K562 (cell line): ENCODE results near the gene SLC44A1.

Experiments
- ATF7 ChIP-seq: fragments of 450-650 bp; IDR thresholded peaks from 2 replicates; pipeline ENCODE4 v1.7.1; 2014; ENCODE audit warnings: mild to moderate bottlenecking, moderate library complexity
- BCL6 ChIP-seq: fragments of 250-450 bp; sonication (Bioruptor Pico); IDR thresholded peaks from 2 replicates; pipeline ENCODE4 v1.4.0; 2020
- CHD4 ChIP-seq: fragments of 200-600 bp; sonication (generic); IDR thresholded peaks from 3 replicates; pipeline ENCODE4 v1.6.1; 2012; ENCODE audit warnings: low read depth, mild to moderate bottlenecking, mixed read lengths, low read length, inconsistent platforms; ENCODE audit not compliant: insufficient read depth, insufficient replicate concordance, poor library complexity, severe bottlenecking
- DPF2 ChIP-seq: fragments of 450-650 bp; IDR thresholded peaks from 2 replicates; pipeline ENCODE4 v1.6.1; 2016
- ELF4 ChIP-seq: fragments of 450-650 bp; formaldehyde crosslinking; IDR thresholded peaks from 2 replicates; pipeline ENCODE4 v1.4.0; 2022; ENCODE audit warnings: missing genetic modification characterization
- ETV1 ChIP-seq: fragments of 450-650 bp; conservative IDR thresholded peaks from 2 replicates; pipeline ENCODE4 v1.6.1; 2016; ENCODE audit warnings: missing genetic modification characterization, control low read depth, low read depth, missing compliant biosample characterization
- FOXK2 ChIP-seq, 2 experiments: fragments of 450-650 bp; IDR thresholded peaks in 1 of 2; conservative IDR thresholded peaks in 1 of 2; 2 replicates each; pipeline ENCODE4 v1.6.1; 2016; ENCODE audit warnings: low read depth in 2 of 2, mild to moderate bottlenecking in 1 of 2
- MXI1 ChIP-seq: IDR thresholded peaks from 2 replicates; pipeline ENCODE4 v1.6.1; 2011; ENCODE audit warnings: low read depth, mild to moderate bottlenecking, improper control_type of control experiment, low read length
- POLR2AphosphoS2 ChIP-seq: IDR thresholded peaks from 2 replicates; pipeline ENCODE4 v1.6.1; 2012; ENCODE audit warnings: low read length, improper control_type of control experiment
- POLR2AphosphoS5 ChIP-seq: IDR thresholded peaks from 2 replicates; pipeline ENCODE4 v1.6.1; 2011; ENCODE audit warnings: mild to moderate bottlenecking, low read depth, low read length, moderate library complexity; ENCODE audit not compliant: control insufficient read depth, insufficient read depth
- ZNF197 ChIP-seq: fragments of 200-800 bp; sonication (Bioruptor generic); IDR thresholded peaks from 2 replicates; pipeline ENCODE4 v1.6.1; 2016; ENCODE audit warnings: low read depth, missing genetic modification characterization, missing compliant biosample characterization
- ZNF785 ChIP-seq: fragments of 250-450 bp; sonication (Bioruptor Pico); IDR thresholded peaks from 2 replicates; pipeline ENCODE4 v1.4.0; 2020; ENCODE audit warnings: mild to moderate bottlenecking
- TF ChIP-seq, protein P1 (sequence below): sonication (generic); formaldehyde crosslinking; IDR thresholded peaks from 2 replicates; pipeline ENCODE4 v1.8.0; 2022; ENCODE audit warnings: missing genetic modification reagents, mild to moderate bottlenecking, moderate library complexity, borderline replicate concordance
- TF ChIP-seq, protein P2 (sequence below), 3 experiments: IDR thresholded peaks in 2 of 3; conservative IDR thresholded peaks in 1 of 3; 2 replicates each; pipeline ENCODE4 v1.5.1; 2011 to 2012; ENCODE audit warnings: low read length in 3 of 3, mild to moderate bottlenecking in 3 of 3, control low read depth in 2 of 3, improper control_type of control experiment in 1 of 3, inconsistent platforms in 1 of 3, low read depth in 1 of 3, mixed read lengths in 1 of 3, moderate library complexity in 1 of 3; ENCODE audit not compliant: insufficient read depth in 2 of 3

DNA sequence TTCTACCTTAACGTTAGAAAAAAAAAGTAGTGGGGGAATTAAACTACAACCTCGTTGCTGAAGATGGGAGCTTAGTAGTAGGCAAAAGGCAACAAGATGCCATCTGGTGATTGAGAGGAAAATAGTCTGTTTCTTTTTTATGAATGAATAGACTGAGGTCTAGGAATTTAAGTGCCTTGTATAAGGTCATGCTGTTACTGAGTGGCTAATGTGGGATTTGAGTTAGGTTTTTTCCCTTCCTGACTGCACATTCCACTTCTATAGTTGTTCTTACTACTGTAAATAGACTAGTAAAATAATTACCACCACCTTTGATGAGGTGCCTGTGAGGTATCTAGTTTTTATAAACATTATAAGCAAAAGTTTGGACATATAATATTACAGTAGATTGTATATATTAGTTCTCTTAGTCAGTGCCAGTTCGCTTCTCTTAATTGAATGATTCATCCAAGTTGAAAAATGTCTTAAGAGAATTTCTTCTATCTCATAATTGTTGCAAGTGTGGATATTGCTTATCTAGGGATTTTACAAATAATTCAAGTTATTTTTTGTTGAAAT lies 222.5 kb downstream of the SLC44A1 start:
- TF ChIP-seq ELF4 (no peak), ZNF197 (CRISPR knock-in tag) (no peak), MXI1 (no peak), ETV1 (tag) (no peak), CHD4 (no peak), POLR2AphosphoS2 (no peak), ATF7 (no peak), DPF2 (no peak), FOXK2 (conservative IDR thresholded peaks at IDR 0.05 in 1 of 2, IDR thresholded peaks at IDR 0.05 in 1 of 2; ENCODE audit: low read depth in 2 of 2) (no peak), POLR2AphosphoS5 (no peak), BCL6 (CRISPR knock-in tag) (no peak), ZNF785 (CRISPR knock-in tag) (no peak)
- TF ChIP-seq, protein P1, sequence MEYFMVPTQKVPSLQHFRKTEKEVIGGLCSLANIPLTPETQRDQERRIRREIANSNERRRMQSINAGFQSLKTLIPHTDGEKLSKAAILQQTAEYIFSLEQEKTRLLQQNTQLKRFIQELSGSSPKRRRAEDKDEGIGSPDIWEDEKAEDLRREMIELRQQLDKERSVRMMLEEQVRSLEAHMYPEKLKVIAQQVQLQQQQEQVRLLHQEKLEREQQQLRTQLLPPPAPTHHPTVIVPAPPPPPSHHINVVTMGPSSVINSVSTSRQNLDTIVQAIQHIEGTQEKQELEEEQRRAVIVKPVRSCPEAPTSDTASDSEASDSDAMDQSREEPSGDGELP (CRISPR knock-in tag): no peak
- TF ChIP-seq, protein P2, sequence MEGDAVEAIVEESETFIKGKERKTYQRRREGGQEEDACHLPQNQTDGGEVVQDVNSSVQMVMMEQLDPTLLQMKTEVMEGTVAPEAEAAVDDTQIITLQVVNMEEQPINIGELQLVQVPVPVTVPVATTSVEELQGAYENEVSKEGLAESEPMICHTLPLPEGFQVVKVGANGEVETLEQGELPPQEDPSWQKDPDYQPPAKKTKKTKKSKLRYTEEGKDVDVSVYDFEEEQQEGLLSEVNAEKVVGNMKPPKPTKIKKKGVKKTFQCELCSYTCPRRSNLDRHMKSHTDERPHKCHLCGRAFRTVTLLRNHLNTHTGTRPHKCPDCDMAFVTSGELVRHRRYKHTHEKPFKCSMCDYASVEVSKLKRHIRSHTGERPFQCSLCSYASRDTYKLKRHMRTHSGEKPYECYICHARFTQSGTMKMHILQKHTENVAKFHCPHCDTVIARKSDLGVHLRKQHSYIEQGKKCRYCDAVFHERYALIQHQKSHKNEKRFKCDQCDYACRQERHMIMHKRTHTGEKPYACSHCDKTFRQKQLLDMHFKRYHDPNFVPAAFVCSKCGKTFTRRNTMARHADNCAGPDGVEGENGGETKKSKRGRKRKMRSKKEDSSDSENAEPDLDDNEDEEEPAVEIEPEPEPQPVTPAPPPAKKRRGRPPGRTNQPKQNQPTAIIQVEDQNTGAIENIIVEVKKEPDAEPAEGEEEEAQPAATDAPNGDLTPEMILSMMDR (IDR thresholded peaks at IDR 0.05 in 2 of 3, conservative IDR thresholded peaks at IDR 0.05 in 1 of 3; ENCODE audit: insufficient read depth in 2 of 3, low read depth in 1 of 3, low read length in 3 of 3): no peak
